Activated T-cell treated with anti-CD3 and anti-CD28 coated beads, Interleukin-2, amount 50 U/mL, for 24 hours (primary cell): Measurements from ENCODE around the gene MLH3.

Source experiments
- DNase-seq: peaks from one replicate; pipeline ENCODE4 v3.0.0-alpha.2; 2020
- H3K27ac Mint-ChIP-seq: 2 replicates; pipeline ENCODE4 v1.8.0; 2020; ENCODE audit warnings: mild to moderate bottlenecking, mixed read lengths
- H3K27me3 Mint-ChIP-seq: 2 replicates; pipeline ENCODE4 v1.8.0; 2020; ENCODE audit warnings: mixed read lengths
- H3K36me3 Mint-ChIP-seq: 2 replicates; pipeline ENCODE4 v1.8.0; 2020; ENCODE audit warnings: low read depth, mixed read lengths
- H3K4me1 Mint-ChIP-seq: 2 replicates; pipeline ENCODE4 v1.8.0; 2020; ENCODE audit warnings: low read depth, mixed read lengths
- H3K4me3 Mint-ChIP-seq: 2 replicates; pipeline ENCODE4 v1.8.0; 2020; ENCODE audit warnings: mild to moderate bottlenecking, moderate library complexity, mixed read lengths
- H3K9me3 Mint-ChIP-seq: 2 replicates; pipeline ENCODE4 v1.8.0; 2020; ENCODE audit warnings: mixed read lengths

MLH3 gene

GRCh38 chr14:74965486-74966153 is 85.6 kb downstream of the MLH3 start:
- DNase-seq, result no peak
- Mint-ChIP-seq H3K27ac (no peak overlapping the region), H3K9me3 (no peaks in the 10 kb centered on the region), H3K4me3 (no peak overlapping the region), H3K4me1 (peaks cover 1% of the 10 kb centered on the region), H3K36me3 (no peaks in the 10 kb centered on the region), H3K27me3 (no peaks in the 10 kb centered on the region)

DNA sequence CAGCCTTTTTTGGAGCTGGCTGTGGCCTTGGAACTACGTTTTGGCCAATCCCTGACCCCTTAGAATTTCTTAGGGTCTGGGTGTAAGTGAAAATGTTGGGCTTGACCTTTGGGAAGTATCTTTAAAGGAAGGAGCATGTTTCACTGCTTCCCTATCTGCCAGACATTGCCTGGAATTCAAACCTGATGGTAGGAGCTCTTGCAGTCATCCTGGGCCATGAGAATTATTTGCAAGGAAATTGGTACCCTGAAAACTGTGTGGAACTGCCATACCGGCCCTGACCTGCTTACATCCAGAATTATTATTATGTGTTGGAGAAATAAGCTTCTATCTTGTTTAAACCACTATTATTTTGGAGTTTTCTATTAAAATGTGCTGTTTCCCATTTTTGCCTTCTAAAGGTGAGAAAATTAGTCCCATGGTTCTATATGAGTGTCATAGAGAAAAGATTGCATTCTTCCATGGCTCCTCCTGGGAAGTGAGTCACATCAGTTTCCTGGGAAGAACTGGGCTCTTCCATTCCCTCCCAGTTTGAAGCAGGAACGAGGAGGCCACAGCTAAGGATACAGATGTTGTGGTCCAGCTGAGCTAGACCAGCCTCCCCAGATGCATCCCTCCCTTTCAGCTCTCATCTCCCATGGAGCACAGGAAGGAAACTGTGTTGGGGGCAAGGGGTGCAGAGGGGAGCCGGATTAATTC is 86.3 kb downstream of the MLH3 start:
- DNase-seq, result no peak
- Mint-ChIP-seq H3K36me3 (no peaks in the 10 kb centered on the region), H3K27me3 (no peaks in the 10 kb centered on the region), H3K4me3 (no peak overlapping the region), H3K4me1 (peaks cover 1% of the 10 kb centered on the region), H3K27ac (no peak overlapping the region), H3K9me3 (no peaks in the 10 kb centered on the region)
